ENCODE data around the gene STRAP.

STRAP gene, protein sequence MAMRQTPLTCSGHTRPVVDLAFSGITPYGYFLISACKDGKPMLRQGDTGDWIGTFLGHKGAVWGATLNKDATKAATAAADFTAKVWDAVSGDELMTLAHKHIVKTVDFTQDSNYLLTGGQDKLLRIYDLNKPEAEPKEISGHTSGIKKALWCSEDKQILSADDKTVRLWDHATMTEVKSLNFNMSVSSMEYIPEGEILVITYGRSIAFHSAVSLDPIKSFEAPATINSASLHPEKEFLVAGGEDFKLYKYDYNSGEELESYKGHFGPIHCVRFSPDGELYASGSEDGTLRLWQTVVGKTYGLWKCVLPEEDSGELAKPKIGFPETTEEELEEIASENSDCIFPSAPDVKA

DNA sequence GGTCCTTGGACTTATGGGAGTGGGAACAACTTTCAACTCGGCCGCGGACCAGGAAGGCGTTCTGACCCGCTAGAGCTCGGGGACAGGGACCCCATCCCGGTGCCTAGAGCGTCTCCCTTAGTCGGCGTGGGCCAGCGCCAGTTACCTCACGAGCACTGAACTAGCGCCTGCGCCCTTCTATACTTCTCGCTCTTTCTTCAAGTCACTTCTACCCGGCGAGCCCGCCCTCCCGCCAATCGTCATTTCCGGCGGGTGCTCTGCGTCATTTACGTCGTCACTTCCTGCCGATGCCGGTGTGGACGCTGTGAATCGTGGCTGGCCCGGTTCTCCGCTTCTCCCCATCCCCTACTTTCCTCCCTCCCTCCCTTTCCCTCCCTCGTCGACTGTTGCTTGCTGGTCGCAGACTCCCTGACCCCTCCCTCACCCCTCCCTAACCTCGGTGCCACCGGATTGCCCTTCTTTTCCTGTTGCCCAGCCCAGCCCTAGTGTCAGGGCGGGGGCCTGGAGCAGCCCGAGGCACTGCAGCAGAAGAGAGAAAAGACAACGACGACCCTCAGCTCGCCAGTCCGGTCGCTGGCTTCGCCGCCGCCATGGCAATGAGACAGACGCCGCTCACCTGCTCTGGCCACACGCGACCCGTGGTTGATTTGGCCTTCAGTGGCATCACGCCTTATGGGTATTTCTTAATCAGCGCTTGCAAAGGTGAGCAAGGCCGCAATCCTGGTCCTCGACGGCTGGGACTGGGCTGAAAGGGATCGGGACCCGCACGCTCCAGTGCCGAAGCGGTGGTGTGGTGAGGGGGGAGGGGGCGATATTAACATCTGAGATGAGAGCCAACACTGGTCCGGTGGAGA lies at the start of gene STRAP:
STRAP (plus strand) TSS at position 270 of the 854 bp plus-strand sequence; CDS start at position 591, 321 bp downstream.
- DNase-seq = peak; percentile 91 to 95

DNA sequence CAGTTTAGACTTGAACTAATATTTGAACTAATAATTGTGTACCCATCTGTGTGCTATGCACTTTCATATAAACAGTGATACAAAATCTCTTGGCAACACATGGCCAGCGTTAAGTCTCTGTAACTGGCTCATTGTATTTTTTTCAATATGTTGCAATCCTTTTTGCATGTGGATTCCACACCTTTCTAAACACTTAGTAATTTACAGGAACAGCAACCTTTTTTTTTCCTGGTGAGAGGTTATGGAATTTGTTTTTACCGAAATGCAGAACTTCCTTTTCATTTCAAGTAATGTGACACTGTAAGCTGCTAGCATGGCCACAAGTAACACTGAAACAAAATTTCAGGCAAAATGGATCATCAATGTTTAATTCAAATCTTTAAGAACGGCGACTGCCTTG lies 47.6 kb upstream of the STRAP start:
- DNase-seq = no peak

DNA sequence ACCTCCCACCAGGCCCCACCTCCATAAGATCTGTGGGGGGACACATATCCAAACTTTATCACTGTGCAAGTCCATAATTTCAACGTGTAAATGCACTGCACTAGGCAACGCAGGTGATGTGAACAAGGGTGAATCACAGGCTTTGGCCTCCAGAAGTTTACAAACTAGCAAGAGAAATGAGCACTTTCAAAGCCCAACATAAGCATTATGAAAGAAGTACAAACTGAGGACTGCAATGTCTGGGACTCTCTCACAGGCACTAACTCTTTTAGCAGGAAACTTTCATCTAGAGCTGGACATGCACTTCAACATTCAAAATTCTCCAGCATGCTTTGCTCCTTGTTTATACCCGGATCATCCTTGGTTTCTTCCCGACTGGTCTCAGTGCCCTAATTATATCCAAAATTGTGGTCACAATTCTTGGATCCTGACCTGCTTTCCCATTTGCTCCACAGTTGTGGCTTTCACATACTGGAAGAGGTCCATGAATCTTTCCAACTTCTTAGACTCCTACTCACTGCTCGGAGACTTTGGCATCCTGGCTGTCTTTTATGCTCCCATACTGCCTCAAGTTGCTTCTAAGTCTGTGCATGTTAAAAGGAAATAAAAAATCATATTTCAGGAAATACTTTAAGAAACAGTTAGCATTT lies 44.9 kb upstream of the STRAP start:
- DNase-seq = no peak

DNA sequence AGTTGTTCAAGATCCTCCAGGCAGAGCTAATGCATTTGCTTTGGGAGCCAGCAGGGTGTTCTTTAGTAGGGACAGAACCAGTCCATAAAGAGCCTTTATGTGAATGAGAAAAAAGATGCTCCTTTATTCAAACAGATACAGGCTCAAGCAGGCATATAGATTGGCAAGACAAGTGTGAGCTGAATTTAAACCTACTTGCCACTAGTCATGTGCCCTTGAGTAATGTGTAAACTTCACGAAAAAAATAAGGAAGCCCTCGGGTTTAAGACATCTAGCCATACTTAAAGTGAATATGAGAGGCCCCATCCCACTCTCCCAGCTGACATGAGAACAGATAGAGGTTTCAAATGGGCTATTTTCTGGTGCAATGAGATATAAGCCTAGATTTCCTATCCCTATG lies 43.1 kb upstream of the STRAP start:
- no peak for DNase-seq

DNA sequence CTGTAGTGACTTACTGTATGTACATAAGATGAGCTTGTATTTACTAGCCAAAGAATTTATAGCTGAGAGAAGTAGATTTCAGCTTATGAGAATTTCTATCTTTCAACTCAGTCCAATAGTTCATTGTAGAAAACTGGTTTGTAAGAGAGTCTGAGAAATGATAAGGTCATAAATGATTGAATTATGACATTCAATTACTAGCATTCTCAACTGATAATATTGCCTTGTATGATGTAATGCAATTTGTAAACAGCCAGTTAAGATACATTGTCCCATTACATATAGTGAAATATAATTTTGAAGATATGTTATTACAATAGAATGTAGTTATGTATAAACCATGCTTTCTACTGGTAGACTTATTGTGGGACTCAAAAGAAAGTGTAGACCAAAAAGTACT lies 42.5 kb upstream of the STRAP start:
- DNase-seq = no peak

DNA sequence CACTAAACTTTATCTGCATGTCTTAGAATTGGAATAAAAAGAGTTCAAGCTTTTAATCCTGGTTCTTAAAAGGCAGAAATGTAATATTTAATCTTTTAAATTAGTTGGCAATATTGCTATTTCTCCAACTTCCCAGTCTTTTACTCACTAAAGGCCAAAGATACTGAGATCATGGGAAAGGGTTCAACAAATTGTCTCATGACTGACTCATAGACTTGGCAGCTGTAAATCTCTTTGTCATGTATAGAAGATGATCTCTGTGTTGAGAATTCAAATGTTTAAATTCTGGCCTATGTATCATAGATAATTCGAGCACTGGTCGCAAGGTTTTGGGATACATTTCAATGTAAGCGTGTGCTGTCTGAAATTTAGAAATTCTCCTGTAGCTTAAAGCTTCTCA lies 40.1 kb upstream of the STRAP start:
- DNase-seq = no peak

DNA sequence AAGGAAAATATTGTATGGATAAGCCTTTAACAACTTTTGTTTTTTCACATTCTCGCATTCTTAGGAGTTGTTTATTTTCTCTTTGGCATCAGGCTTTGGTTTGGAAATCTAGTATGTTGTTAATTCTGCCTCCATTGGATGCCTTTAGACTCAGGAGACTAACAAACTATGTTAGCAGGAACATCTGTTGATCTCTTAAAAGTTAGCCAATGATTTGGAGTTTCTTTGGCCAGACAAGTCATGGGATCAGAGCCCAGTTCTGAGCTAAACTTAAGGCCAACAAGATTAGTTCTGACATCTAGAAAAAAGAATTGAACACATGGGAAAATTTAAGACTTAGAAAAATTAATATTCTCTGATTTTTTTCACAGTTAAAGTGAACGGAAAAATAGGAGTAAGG lies 35.3 kb upstream of the STRAP start:
- no peak for DNase-seq

DNA sequence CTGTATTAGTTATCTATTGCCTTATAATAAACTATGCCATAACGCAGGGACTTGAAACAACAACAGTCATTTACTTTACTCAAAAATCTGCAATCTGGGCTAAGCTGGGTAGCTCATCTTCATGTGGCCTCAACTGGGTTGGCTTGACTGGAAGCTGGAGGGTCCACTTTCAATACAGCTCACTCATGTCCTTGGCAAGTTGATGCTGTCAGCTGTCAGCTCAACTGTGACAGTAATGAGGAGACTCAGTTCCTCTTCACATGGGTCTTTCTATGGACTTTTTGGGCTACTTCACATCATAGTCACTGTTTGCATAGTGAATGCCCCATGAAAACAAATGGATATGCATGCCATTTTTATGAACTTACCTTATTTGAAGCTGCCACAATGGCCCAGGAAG lies 33.6 kb upstream of the STRAP start:
- DNase-seq = no peak

DNA sequence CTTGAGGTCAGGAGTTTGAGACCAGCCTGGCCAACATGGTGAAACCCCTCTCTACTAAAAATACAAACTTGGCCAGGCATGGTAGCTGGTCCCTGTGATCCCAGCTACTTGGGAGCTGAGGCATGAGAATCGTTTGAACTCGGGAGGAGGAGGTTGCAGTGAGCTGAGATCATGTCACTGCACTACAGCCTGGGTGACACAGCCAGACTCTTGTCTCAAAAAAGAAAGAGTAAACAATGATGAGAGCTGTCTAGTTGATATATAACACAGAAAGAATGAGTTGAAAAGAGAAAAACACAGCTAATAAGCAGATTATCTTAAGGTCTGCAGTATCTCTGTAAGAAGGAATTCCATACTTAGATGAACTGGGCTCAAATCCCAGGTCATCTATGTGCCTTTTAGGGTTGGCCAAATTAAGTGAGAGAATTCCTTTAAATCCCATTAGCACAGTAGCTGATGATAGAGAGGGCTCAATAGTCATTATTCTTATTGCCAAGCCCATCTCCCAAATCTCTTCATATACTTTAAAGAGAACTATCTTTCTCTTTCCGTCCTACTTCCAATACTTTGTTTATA lies 31.1 kb upstream of the STRAP start:
- DNase-seq = no peak

DNA sequence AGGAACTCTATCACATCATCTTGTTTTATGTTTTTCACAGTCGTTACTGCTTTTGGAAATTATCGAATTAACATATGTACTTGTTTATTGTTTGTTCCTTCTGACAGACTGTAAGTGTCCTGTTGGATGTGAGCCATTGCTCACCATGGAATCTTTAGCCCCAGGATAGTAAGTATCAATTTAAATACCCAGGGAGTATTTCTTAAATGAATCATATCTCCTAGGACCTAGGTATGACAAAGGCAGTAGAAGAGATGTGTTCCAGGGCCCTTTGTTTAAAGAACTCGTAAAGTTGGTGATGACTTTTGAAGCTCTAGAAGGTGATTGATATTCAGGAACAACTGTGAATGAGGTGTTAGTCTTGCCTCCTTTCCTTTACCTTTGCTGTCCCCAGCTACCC lies 30.3 kb upstream of the STRAP start:
- no peak for DNase-seq

DNA sequence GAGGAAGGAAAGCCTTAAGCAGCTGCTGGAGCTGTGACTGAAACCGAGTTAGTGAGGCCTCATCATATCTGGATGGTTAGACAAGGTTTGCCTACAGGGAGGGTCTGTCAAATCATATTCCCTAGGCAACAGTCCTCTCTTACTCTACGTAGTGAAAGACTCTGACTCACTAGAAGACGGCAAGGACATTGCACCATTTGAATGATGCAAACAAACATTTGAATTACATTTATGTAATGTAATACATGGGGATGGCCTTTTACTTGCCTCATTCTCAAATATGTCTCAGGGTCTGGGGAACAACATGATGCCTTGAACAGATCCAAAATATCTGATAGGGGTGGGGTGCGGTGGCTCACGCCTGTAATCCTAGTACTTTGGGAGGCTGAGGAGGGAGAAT lies 29.8 kb upstream of the STRAP start:
- no peak for DNase-seq

DNA sequence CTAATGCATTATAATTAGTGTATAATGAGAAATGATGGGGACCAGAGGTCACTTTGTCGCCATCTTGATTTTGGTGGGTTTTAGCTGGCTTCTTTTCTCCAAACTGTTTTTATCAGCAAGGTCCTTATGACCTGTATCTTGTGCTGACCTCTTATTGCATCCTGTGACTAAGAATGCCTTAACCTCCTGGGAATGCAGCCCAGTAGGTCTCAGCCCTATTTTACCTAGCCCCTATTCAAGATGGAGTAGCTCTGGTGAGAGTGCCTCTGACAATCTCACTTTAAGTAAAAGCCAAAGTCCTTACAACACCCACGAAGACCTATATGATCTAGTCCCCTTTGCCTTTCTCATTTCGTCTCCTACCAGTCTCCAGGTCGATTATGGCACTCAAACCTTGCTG lies 28.3 kb upstream of the STRAP start:
- no peak for DNase-seq

DNA sequence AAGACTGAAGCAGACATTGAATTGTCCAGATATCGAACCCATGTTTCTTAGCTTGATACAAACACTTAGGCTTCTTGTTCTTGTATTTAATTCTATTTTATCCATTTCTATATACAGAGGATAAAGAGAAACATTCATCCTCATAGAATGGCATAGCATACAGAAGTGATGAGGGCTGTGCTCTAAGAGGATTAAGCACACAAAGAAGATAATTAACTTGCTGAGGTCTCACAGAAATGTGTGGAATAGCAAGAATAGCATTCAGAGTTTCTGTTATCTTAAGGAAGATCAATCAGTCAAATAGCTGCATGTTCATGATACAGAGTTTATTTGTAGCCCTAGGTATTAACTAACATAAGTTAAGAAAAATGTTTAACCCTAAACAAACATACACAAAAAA lies 27.3 kb upstream of the STRAP start:
- DNase-seq = no peak

DNA sequence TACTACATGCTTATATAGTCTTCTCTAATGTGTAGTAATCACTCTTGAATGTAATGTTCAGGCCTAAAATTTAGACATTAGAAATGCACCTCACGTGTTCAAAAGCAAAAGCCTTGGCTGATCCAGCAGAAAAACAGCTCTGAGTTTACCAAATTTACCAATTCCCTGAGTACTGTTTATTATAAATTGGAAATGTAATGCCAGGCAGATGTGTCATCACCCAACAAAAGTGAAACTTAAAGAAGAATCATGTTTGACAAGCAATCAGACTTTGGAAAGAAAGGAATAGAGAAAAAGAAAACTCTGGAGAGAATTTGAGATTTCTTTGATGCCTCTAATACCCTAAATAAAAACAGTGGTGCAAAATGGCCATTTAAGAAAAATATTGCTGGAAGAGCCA lies 26.5 kb upstream of the STRAP start:
- no peak for DNase-seq

DNA sequence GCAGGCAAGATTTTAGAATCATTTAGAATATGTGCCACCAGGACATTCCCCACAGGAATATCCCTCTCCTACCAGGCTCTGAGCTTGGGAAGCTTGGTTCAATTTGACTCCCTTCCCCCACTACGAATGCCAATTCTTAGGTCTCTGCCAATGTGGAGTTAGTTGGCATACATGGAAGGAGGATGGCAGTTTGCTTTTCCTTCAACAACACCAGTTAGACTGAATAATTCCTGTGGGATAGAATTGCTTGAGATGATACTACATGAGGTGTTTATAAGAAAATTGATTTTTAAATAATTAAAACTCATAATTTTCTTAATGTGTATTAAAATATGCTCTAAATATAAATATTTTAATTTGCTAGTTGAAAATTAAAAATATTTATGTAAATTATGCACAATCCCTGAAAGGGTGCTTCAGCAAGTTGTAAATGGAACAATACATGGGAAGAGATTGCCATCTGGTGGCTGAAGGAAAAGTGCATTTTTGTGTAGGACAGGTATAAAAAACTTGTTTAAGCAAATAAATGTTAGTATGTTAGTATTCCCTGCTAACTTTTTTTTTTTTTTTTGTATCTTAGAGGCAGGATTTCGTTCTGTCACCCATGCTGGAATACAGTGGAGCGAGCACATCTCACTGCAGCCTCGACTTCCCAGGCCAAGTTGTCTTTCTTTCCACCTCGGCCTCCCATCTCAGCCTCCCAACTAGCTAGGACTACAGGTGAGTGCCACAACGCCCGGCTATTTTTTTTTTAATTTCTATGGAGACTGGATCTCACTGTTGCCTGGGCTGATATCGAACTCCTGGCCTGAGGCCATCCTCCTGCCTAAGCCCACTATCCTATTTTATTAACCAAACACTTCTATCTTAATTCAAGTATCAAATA lies 25.8 kb upstream of the STRAP start:
- peak in 1 of 2 experiments; percentile 4 for DNase-seq

DNA sequence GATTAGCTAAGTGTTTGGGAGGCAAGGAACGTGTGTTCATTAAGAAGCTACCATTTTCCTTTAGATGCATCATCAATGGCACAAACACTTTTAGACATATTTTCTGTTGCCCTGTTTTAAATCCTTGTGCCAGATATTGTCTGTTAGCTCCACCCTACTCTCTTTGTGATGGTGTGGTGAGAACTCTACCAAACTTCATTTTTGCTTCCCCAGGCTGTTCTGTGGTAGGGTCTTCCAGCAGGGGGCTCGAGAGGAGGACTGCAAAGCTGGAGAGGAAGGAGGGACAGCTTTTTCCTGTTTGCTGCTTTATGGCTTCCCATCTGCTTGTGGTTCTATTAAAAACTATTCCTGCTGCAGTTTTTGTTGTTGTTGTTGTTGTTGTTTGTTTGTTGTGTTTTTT lies 23.8 kb upstream of the STRAP start:
- no peak for DNase-seq

DNA sequence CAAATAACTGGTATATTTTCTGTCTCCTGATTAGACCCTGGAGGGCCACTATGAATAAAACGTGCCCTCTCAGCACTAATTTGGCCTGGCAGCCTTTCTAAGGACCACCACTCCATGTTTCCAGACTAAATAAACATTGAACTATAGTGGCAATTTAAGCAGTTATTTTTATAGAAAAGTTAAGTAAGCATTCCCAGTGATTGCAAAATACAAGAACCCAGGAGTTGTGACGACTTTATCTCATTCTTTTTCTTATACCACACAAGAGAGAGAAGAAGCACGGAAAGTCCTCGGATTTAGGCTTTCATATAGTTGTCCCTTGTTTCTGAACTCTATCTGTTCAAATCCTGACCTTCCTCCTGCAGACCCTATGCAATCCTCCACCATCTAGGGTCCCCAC lies 23.1 kb upstream of the STRAP start:
- DNase-seq = no peak

DNA sequence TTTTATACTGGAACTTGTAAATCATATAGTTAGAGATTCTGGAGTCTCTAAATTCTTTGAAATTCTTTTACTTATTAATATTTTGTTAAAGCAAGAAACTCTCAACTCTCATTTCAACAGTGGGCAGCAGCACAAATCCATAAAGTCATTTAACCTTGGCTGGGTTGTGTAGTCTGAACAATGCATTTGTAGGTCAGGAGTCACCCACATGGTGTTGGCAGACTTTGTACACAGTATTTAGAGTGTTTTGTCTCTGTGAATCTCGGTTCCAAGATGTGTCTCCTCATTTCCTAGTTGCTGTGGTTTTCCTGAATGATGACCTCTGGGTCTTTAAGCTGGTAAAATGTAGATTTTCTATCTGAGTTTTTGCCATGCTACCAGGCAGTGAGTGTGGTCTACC lies 20.8 kb upstream of the STRAP start:
- DNase-seq = no peak

DNA sequence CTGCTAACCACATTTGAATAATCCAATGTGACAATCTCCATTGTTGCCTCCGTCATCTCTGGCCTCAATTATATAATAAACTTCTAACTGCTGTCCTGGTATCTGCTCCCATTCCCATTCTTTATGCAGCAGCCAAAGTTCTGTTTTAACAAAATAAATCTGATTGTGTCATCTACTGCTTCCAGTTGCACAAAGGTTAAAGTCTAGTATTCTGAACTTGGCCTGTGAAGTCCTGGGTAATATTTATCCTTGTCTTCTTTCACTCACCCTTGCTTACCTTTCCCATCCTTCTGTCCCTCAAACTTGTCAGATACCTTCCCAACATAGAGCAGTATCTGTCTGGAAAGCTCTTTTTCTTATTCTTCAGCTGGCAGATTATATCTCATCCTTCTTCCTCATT lies 19.3 kb upstream of the STRAP start:
- DNase-seq = no peak

DNA sequence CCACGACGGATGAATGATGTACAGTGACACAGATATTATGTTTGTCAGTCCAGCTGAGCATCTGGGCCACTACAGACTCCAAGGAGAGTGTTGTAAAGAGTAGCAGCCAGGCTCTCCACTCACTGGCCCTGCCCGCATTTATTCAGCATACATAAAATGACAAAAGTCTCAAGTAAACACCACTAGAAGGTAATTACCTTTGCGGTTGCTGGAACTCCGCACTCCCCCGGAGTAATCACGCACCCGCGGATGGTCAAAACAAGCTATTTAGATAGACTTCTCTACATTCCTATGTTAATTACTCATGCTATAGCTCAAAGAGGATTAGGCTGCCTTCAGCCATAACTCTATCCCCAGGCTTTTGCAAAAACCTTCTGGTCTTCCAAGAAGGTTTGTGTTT lies 18.8 kb upstream of the STRAP start:
- DNase-seq = no peak

DNA sequence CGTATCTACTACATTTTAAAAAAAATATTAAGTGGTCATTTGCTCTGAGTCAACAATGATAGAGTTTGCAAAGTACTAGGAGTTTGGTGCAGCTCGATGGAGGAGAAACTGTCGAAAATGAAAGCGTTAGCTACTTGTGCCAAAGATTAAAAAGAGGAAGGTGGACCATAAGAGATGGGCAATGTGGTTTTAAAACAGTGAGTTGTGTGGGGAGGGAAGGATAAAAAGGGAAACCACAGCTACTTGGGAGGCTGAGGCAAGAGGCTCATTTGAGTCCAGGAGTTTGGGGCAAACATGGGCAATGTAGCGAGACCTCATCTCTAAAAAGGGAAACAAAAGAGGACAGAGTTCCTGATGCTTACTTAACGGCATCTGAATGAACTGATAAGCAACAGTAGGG lies 18.2 kb upstream of the STRAP start:
- DNase-seq = no peak

DNA sequence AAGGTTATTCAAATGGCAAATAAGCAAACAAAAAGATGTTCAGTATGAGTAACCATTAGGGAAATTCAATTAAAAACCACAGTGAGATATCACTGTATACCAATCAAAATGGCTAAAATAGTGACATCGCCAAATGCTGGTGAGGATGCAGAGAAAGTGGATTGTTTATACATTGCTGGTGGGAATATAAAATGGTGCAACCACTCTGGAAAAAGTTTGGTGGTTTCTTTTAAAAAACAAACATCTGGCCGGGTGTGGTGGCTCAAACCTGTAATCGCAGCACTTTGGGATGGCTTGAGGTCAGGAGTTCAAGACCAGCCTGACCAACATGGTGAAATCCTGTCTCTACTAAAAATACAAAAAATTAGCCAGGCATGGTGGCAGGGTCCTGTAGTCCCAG lies 14.0 kb upstream of the STRAP start:
- DNase-seq = no peak

DNA sequence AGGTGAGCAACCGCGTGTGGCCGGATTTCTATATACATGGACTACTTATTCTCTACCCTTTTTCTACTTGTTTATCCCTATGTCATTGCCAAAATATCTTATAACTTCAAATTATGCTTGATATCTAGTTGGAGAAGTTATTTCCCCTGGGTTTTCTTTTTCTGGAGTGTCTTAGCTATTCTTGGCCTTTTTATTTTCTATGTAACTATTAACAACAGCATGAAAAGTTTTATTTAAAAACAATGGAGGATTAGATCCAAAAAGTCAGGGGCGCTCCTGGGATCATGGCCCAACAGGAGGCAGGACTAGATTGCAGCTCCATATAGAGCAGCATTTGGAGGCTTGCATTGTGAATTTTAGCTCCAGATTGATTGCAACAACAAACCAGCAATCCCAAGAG lies 8.6 kb upstream of the STRAP start:
- DNase-seq = no peak
